PFSK-1 (cell line): ENCODE measurements around the gene NDRG2.

ENCODE experiments used
- POLR2AphosphoS5 ChIP-seq: IDR thresholded peaks from 2 replicates; pipeline ENCODE4 v1.6.1; 2012; ENCODE audit warnings: low read depth, mild to moderate bottlenecking, control low read depth, low read length, moderate library complexity
- TAF1 ChIP-seq: IDR thresholded peaks from 2 replicates; pipeline ENCODE4 v1.6.1; 2012; ENCODE audit warnings: low read length, control low read depth, borderline replicate concordance; ENCODE audit not compliant: insufficient read depth

DNA sequence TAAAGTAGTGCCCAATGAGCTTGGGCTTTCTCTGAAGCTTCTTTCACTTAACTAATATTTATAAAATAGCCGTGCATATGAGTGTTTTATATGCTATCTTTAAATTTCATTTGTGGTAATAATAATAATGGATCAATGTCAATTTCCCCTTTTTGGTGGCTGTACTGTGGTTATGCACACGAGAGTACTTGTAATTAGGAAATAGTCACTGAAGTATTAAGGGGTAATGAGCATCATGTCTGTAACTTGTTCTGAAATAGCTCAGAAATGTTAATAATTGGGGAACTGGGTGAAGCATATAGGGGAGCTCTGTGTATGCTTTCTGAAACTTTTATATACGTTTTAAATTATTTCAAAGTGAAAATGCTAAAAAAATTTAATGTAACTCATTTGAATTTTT, 25.7 kb upstream of the NDRG2 start:
- TF ChIP-seq POLR2AphosphoS5 (no peak), TAF1 (no peak)
